ENCODE results near the gene POLRMT.

POLRMT gene

GRCh38 chr19:662962-663681 is 29.8 kb upstream of the POLRMT start, which contains the start of gene RNF126:
TSS of gene RNF126 (minus strand) at chr19:663214. CDS start at chr19:663121, 93 bp downstream.
- peak within 1 kb of the TSS; percentile 85 for H3K4me3 ChIP-seq (ENCODE audit: low read depth, low read length)
- CTCF ChIA-PET: interaction anchor here (1.0 to 1.9 kb wide), 7 partner anchors 16 to 202 kb away, joined by 3 to 14 read pairs (median 7); no protein-coding TSS in a partner anchor
- TF ChIP-seq CTCF (IDR thresholded peaks at IDR 0.05; ENCODE audit: insufficient read depth, low read length, missing control alignments): no peak
- no peak for DNase-seq (ENCODE audit: low read depth, low spot score)
- POLR2A ChIA-PET: interaction anchor here (0.8 to 1.5 kb wide), 3 partner anchors 12 to 18 kb away, joined by 4 to 10 read pairs (median 6); partner anchors contain the start of gene FSTL3

- TF ChIP-seq CTCF (IDR thresholded peaks at IDR 0.05; ENCODE audit: insufficient read depth, low read length, missing control alignments): no peak
- DNase-seq (ENCODE audit: low read depth, low spot score): no peak
- POLR2A ChIA-PET: interaction anchor here (1.2 to 1.5 kb wide), 2 partner anchors 14 to 18 kb away, joined by 6 to 10 read pairs; partner anchors contain the start of gene FSTL3
- CTCF ChIA-PET: interaction anchor here (1.4 to 1.9 kb wide), 4 partner anchors 69 to 203 kb away, joined by 3 to 14 read pairs (median 8); no protein-coding TSS in a partner anchor
- peak overlapping the region; percentile 85 for H3K4me3 ChIP-seq (ENCODE audit: low read depth, low read length)
These were observed 29.0 kb upstream of the POLRMT start for GRCh38 chr19:662207-662961.

DNA sequence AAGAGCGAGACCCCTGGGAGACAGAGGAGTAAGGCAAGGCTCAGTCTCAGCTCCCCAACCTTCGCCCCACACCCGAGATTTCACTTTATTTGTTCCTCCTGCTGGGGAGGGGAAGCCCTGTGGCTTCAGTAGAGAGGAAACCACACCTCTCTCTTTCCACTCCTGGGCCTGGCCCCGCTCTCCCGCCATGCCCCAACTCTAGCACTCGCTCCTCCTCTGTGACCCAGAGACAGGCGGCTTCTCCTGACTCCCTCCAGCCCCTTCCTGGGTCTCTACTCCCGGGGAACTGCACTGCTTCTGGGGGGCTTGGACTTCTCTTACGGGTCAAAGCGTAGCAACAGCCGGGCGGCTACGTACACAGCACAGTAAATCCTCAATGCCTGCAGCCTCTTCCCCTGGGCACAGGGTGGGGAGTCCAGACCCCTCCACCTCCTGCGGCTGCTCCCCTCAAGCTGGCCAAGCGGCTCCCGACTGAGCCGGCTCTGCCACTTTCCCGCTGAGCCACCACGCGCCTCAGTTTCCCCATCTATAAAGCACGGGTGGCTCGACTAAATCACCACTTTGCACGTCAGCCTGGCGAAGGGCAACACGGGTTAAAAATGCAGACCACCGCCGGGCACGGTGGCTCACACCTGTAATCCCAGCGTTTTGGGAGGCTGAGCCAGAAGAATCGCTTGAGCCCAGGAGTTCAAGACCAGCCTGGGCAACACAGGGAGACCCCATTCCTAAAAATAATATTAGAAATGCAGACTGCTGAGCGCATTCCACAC is 28.3 kb upstream of the POLRMT start:
- DNase-seq (ENCODE audit: low read depth, low spot score): no peak
- ChIA-PET POLR2A (no interaction called here), CTCF (no interaction called here)
- H3K4me3 ChIP-seq (ENCODE audit: low read depth, low read length): peak overlapping the region; percentile 85
- no peak for TF ChIP-seq CTCF (IDR thresholded peaks at IDR 0.05; ENCODE audit: insufficient read depth, low read length, missing control alignments)

GRCh38 chr19:660793-661426 is 27.6 kb upstream of the POLRMT start:
- peak overlapping the region; percentile 85 for H3K4me3 ChIP-seq (ENCODE audit: low read depth, low read length)
- no peak for DNase-seq (ENCODE audit: low read depth, low spot score)
- CTCF ChIA-PET: no interaction called here
- POLR2A ChIA-PET: no interaction called here
- no peak for TF ChIP-seq CTCF (IDR thresholded peaks at IDR 0.05; ENCODE audit: insufficient read depth, low read length, missing control alignments)

DNA sequence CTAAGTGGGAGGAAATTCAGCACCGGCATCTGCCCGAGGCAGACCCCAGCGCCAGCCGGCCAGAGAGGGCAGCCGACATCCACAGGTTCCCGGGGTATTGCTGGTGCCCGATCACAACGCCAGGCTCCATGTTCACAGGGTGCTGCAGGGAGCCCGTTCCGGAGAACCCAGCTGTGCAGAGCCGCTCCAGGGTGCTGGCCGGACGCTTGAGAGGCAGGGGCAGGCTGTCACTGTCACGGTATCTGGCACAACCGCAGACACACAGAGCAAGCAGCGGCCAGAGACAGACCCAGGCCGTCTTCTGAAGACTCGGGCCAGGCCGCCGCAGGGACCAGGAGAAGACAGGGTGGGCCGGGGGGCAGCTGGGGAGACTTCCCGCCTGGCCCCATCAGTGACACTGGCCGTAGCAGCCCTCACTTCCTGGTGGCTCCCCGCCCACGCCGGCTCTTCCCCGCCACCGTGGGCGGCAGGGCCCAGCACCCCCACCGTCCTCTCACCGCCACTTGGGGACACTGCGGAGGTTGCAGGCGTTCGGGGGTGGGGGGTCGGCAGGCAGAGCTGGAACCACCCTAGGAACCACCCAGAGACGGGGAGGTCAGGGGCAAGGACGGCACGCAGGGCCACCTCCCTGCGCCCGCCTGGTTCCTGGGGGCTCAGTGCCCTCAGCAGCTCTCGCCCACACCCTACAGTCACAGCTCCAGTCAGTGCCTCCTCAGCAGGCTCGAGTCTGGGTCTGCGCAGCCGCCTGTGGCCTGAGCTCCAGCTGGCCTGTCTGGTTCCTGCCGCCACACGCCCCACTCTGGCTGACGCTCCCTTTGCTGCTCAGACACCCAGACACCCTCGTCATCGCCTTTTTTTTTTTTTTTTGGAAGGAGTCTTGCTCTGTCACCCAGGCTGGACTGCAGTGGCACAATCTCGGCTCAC is 25.8 kb upstream of the POLRMT start:
- CTCF ChIA-PET: no interaction called here
- POLR2A ChIA-PET: interaction anchor here (0.6 kb wide), 1 partner anchor 9 kb away, joined by 4 read pairs; no protein-coding TSS in a partner anchor
- no peak for DNase-seq (ENCODE audit: low read depth, low spot score)
- H3K4me3 ChIP-seq (ENCODE audit: low read depth, low read length): no peak overlapping the region
- TF ChIP-seq CTCF (IDR thresholded peaks at IDR 0.05; ENCODE audit: insufficient read depth, low read length, missing control alignments): no peak
